ENCODE measurements around the gene AKT3. TPM values are rescaled to one million over a fixed set of nuclear protein-coding genes. Genes with fewer than 3 reads are reported as not detected.

Gene AKT3
- total RNA-seq, 4 donors from 2014 or later, result 2.0 to 32.2 (median 9.3) TPM

GRCh38 chr1:243708210-243708609 is 141.8 kb downstream of the AKT3 start:
- intact Hi-C loops (cut with DNase I), result no loop called here
- H3K27ac ChIP-seq, result no peak overlapping the region
- H3K4me3 ChIP-seq, result no peak overlapping the region
- no peaks in the 10 kb centered on the region for H3K27me3 ChIP-seq
- H3K9me3 ChIP-seq, result no peaks in the 10 kb centered on the region
- no peak for DNase-seq
- H3K4me1 ChIP-seq, result peaks cover 0 to 3% (median 0%) of the 10 kb centered on the region in 3 donors
- 77 to 90% methylated on average over 3 of the region's 3 CpGs for WGBS, 2 donors
- H3K36me3 ChIP-seq, result no peaks in the 10 kb centered on the region
- TF ChIP-seq POLR2A (IDR thresholded peaks at IDR 0.05) (no peak), CTCF (IDR thresholded peaks at IDR 0.05) (no peak)

- WGBS, 2 donors, result 92 to 94% methylated on average over 2 of the region's 2 CpGs
- Histone ChIP-seq H3K36me3 (no peaks in the 10 kb centered on the region), H3K9me3 (no peaks in the 10 kb centered on the region), H3K27me3 (no peaks in the 10 kb centered on the region), H3K27ac (no peak overlapping the region), H3K4me3 (no peak overlapping the region), H3K4me1 (no peaks in the 10 kb centered on the region)
- intact Hi-C loops (cut with DNase I), result no loop called here
- no peak for TF ChIP-seq POLR2A (IDR thresholded peaks at IDR 0.05)
- no peak for TF ChIP-seq CTCF (IDR thresholded peaks at IDR 0.05)
- DNase-seq, result no peak
Observed at GRCh38 chr1:243706563-243706962, 143.5 kb downstream of the AKT3 start.

GRCh38 chr1:243705585-243705984 is 144.5 kb downstream of the AKT3 start:
- no peak overlapping the region for H3K27ac ChIP-seq
- H3K4me1 ChIP-seq, result no peaks in the 10 kb centered on the region
- no peak for DNase-seq
- no peaks in the 10 kb centered on the region for H3K36me3 ChIP-seq
- intact Hi-C loops (cut with DNase I), result no loop called here
- no peak overlapping the region for H3K4me3 ChIP-seq
- H3K27me3 ChIP-seq, result no peaks in the 10 kb centered on the region
- 67 to 82% methylated on average over 4 of the region's 4 CpGs for WGBS, 2 donors
- no peaks in the 10 kb centered on the region for H3K9me3 ChIP-seq
- TF ChIP-seq CTCF (IDR thresholded peaks at IDR 0.05) (no peak), POLR2A (IDR thresholded peaks at IDR 0.05) (no peak)

- TF ChIP-seq POLR2A (IDR thresholded peaks at IDR 0.05), result no peak
- TF ChIP-seq CTCF (IDR thresholded peaks at IDR 0.05), result no peak
- no peak for DNase-seq
- Histone ChIP-seq H3K4me1 (no peaks in the 10 kb centered on the region), H3K9me3 (no peaks in the 10 kb centered on the region), H3K27ac (no peak overlapping the region), H3K27me3 (no peaks in the 10 kb centered on the region), H3K4me3 (no peak overlapping the region), H3K36me3 (no peaks in the 10 kb centered on the region)
- 92 to 95% methylated on average over 3 of the region's 3 CpGs for WGBS, 2 donors
- intact Hi-C loops (cut with DNase I), result no loop called here
Observed at GRCh38 chr1:243701872-243702271, 148.2 kb downstream of the AKT3 start.

GRCh38 chr1:243693800-243694199 is 156.2 kb downstream of the AKT3 start:
- Histone ChIP-seq H3K4me1 (no peaks in the 10 kb centered on the region), H3K27ac (no peak overlapping the region), H3K9me3 (no peaks in the 10 kb centered on the region), H3K27me3 (no peaks in the 10 kb centered on the region), H3K36me3 (peaks cover 0 to 9% (median 4%) of the 10 kb centered on the region in 3 donors), H3K4me3 (no peak overlapping the region)
- DNase-seq, result no peak
- WGBS, 2 donors, result 64 to 77% methylated on average over 1 of the region's 1 CpG
- intact Hi-C loops (cut with DNase I), result no loop called here
- TF ChIP-seq CTCF (IDR thresholded peaks at IDR 0.05) (no peak), POLR2A (IDR thresholded peaks at IDR 0.05) (no peak)

Measured in esophagus squamous epithelium (tissue), 5 donors.